ENCODE data around the gene MPHOSPH8. TPM values are rescaled to one million over a fixed set of nuclear protein-coding genes. Genes with fewer than 3 reads are reported as not detected.
"Not testable (repeated sequence)": the region's sequence is repeated elsewhere in the genome, so short reads cannot be mapped to it uniquely, and the experiment has no call there.

MPHOSPH8 gene
- total RNA-seq, 4 donors from 2014 or later: 17.4 to 65.3 (median 42.2) TPM

DNA sequence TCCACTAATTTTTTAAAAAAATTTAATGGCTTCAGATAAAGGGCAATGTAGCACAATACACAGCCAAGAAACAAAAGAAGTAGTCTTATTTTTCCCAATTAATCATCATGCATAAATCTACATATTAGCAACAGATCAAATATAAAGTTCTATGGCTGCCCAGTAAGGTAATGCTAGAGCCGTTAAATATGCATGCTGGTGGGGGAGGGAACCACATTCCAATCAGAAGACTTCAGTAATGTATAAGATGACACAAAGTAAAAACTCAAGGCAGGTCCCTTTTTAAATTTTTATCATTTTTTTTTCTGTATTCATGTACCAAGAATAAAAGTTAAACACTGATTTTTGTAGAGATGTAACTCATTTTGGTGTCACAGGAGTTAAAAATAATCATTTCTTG, 62.0 kb downstream of the MPHOSPH8 start:
- Histone ChIP-seq H3K9me3 (no peaks in the 10 kb centered on the region), H3K27ac (no peak overlapping the region), H3K4me3 (no peak overlapping the region), H3K27me3 (no peaks in the 10 kb centered on the region), H3K4me1 (no peaks in the 10 kb centered on the region), H3K36me3 (no peaks in the 10 kb centered on the region)
- DNase-seq: no peak
- intact Hi-C loops (cut with DNase I; ENCODE audit: low total_unique reads): no loop called here
- TF ChIP-seq CTCF (IDR thresholded peaks at IDR 0.05): no peak
- TF ChIP-seq POLR2A (IDR thresholded peaks at IDR 0.05): no peak

DNA sequence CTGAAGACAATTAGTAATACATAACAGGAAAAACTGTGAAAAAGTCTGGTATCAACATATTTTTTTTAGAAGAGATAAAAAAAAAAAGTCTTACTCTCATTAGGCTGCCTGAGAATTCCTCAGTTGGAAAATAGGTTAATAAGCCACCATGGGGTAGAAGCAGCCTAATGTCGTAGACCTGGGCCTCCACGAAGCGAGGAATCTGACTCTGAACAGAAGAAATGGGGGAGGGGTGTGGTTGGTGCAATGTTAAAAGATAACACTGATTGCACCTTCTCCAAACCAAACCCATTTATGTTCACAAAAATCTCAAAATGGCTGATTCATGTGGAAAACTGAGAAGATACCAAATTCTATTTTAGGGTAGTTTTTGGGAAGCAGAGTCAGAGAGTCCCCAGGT, 62.4 kb downstream of the MPHOSPH8 start:
- no peak for DNase-seq
- Histone ChIP-seq H3K9me3 (no peaks in the 10 kb centered on the region), H3K36me3 (no peaks in the 10 kb centered on the region), H3K4me3 (no peak overlapping the region), H3K4me1 (no peaks in the 10 kb centered on the region), H3K27me3 (no peaks in the 10 kb centered on the region), H3K27ac (no peak overlapping the region)
- TF ChIP-seq POLR2A (IDR thresholded peaks at IDR 0.05): no peak
- TF ChIP-seq CTCF (IDR thresholded peaks at IDR 0.05): no peak
- intact Hi-C loops (cut with DNase I; ENCODE audit: low total_unique reads): no loop called here

GRCh38 chr13:19700963-19701362, 67.5 kb downstream of the MPHOSPH8 start:
- H3K9me3 ChIP-seq; H3K36me3 ChIP-seq; intact Hi-C loops (cut with DNase I; ENCODE audit: low total_unique reads); H3K27ac ChIP-seq; H3K4me1 ChIP-seq; H3K27me3 ChIP-seq; DNase-seq; H3K4me3 ChIP-seq: not testable (repeated sequence)

DNA sequence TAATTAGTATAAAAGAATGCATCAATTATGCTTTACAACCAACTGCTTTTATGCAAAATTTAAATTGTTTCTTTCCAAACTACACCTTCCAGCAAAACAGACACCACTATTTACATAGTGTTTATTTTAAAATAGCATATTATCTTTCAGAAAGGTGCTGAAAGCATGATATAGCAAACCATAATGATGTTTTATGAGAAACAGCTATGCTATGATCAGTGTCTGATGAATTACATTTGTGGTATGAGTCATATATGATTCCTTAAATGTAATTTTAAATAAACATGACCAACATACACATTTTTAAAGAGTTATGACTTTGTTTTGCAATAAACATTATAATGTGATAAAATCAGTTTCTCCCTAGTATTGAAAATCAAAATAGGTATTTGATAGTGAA, 68.2 kb downstream of the MPHOSPH8 start:
- H3K36me3 ChIP-seq; intact Hi-C loops (cut with DNase I; ENCODE audit: low total_unique reads); H3K27me3 ChIP-seq; H3K4me3 ChIP-seq; H3K9me3 ChIP-seq; H3K27ac ChIP-seq; H3K4me1 ChIP-seq; DNase-seq: not testable (repeated sequence)

- DNase-seq; H3K4me3 ChIP-seq; H3K27ac ChIP-seq; intact Hi-C loops (cut with DNase I; ENCODE audit: low total_unique reads); H3K27me3 ChIP-seq; H3K4me1 ChIP-seq; H3K36me3 ChIP-seq; H3K9me3 ChIP-seq: not testable (repeated sequence)
These were observed 70.8 kb downstream of the MPHOSPH8 start for GRCh38 chr13:19704256-19704655.

DNA sequence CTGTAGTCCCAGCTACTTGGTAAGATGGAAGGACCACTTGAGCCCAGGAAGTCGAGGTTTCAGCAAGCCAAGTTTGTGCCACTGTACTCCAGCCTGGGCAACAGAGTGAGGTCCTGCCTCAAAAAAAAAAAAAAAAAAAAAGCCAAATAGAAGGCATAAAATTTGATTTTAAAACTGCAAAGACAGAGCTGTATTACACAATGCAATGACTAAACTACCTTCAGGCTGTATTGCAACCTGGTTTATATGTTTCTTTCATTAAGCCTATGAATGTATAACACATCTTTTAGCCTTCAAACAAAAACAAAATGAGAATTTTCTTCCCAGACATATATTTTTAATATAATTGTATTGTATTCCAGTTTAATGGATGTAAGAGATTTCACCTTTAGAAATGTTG, 75.6 kb downstream of the MPHOSPH8 start:
- H3K4me1 ChIP-seq; H3K4me3 ChIP-seq; H3K9me3 ChIP-seq; H3K27me3 ChIP-seq; intact Hi-C loops (cut with DNase I; ENCODE audit: low total_unique reads); H3K36me3 ChIP-seq; H3K27ac ChIP-seq; DNase-seq: not testable (repeated sequence)

DNA sequence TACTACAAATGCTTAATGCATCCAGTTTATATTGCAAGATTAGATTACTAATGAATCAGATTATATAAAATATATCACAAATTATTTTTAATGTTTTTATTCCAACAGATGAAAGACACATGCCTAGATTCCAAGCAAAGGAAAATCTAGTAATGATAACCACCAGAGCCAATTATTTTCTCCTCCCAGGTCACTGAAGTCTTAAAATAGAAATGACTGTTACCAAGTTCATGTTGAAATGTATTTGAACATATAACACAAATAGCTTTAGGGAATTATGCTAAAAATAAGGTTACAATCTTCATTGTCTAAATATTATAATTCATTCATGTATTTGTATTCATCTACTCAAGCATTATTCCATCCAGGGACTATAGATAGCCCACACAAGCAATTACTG, 76.3 kb downstream of the MPHOSPH8 start:
- H3K9me3 ChIP-seq; H3K4me1 ChIP-seq; H3K36me3 ChIP-seq; DNase-seq; intact Hi-C loops (cut with DNase I; ENCODE audit: low total_unique reads); H3K27ac ChIP-seq; H3K27me3 ChIP-seq; H3K4me3 ChIP-seq: not testable (repeated sequence)

DNA sequence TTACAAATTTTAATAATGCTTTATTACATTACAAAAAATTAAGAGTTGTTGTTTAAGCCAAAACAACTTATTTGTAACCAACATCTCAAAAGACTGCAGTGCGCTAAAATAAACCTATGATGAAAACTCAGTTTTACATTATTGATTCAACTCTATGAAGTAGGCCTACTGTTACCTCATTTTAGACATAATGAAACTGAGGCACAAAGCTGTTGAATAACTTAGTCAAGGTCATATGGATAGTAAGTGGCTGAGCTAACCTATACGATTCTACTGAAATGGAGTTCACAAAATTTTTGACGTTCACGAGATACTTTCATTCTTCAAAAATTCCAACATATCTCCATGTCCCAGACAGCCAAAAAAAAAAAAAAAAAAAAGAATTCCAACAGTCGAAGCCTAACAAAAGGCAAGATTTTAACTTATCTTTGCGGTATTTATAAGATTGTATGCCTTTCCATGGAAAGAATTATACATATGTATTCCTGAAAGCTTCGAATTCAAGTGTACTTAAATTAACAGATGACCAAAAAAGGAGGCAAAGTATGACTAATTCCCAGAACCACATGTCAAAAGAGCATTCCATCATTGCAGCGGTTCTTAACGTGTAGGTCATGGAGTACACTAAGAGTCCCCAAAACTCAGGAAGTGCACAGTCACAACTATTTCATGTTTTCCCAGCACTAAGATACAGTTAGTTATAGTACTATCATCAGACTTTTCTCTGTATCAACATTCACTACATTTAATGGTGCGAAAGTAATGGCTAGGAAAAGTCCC, 79.9 kb downstream of the MPHOSPH8 start:
- no peaks in the 10 kb centered on the region for H3K9me3 ChIP-seq
- H3K4me3 ChIP-seq: no peak overlapping the region
- intact Hi-C loops (cut with DNase I; ENCODE audit: low total_unique reads): no loop called here
- no peaks in the 10 kb centered on the region for H3K36me3 ChIP-seq
- TF ChIP-seq CTCF (IDR thresholded peaks at IDR 0.05): no peak
- H3K4me1 ChIP-seq: no peaks in the 10 kb centered on the region
- no peaks in the 10 kb centered on the region for H3K27me3 ChIP-seq
- H3K27ac ChIP-seq: no peak overlapping the region
- DNase-seq: no peak
